Liver (tissue), 9 donors: ENCODE data around the gene TTYH1. TPM values are rescaled to one million over a fixed set of nuclear protein-coding genes. Genes with fewer than 3 reads are reported as not detected.

Source experiments
- DNase-seq: peaks from one replicate; pipeline ENCODE4 v3.0.0-alpha.2; 2017; ENCODE audit warnings: low spot score
- H3K27ac ChIP-seq, 2 donors: one replicate each; pipeline ENCODE4 v1.7.0; 2013; ENCODE audit warnings: inconsistent platforms in 2 of 2, low read length in 2 of 2, control low read depth in 1 of 2, low read depth in 1 of 2, mild to moderate bottlenecking in 1 of 2
- H3K27me3 ChIP-seq, 4 donors: one replicate each; pipeline versions ENCODE4 v1.6.1 to v1.7.0; 2013; ENCODE audit warnings: low read length in 3 of 4, inconsistent platforms in 1 of 4, mild to moderate bottlenecking in 1 of 4, moderate library complexity in 1 of 4; ENCODE audit not compliant: control insufficient read depth in 4 of 4, insufficient read depth in 4 of 4
- H3K36me3 ChIP-seq, 4 donors: one replicate each; pipeline versions ENCODE4 v1.6.1 to v1.7.0; 2013; ENCODE audit warnings: low read length in 3 of 4, mild to moderate bottlenecking in 3 of 4, low read depth in 1 of 4, moderate library complexity in 1 of 4; ENCODE audit not compliant: control insufficient read depth in 4 of 4, insufficient read depth in 3 of 4
- H3K4me1 ChIP-seq, 4 donors: one replicate each; pipeline versions ENCODE4 v1.6.1 to v1.7.0; 2013; ENCODE audit warnings: low read length in 3 of 4, mild to moderate bottlenecking in 3 of 4, moderate library complexity in 1 of 4; ENCODE audit not compliant: control insufficient read depth in 4 of 4, insufficient read depth in 4 of 4
- H3K4me3 ChIP-seq, 3 donors: one replicate each; pipeline versions ENCODE4 v1.6.1 to v1.7.0; 2013; ENCODE audit warnings: low read length in 3 of 3, control low read depth in 1 of 3, low read depth in 1 of 3, mild to moderate bottlenecking in 1 of 3
- H3K9ac ChIP-seq, 2 donors: one replicate each; pipeline ENCODE4 v1.7.0; 2013; ENCODE audit warnings: low read length in 2 of 2, mild to moderate bottlenecking in 2 of 2, moderate library complexity in 2 of 2, control low read depth in 1 of 2, low read depth in 1 of 2
- H3K9me3 ChIP-seq, 4 donors: one replicate each; pipeline versions ENCODE4 v1.6.1 to v1.7.0; 2013; ENCODE audit warnings: low read length in 3 of 4; ENCODE audit not compliant: control insufficient read depth in 4 of 4
- EGR1 ChIP-seq, 2 donors: IDR thresholded peaks; 2 replicates each; pipeline ENCODE4 v1.6.1; 2016 to 2018; ENCODE audit warnings: antibody characterized with exemption in 2 of 2, low read depth in 2 of 2
- FOXA1 ChIP-seq: IDR thresholded peaks from 2 replicates; pipeline ENCODE4 v1.6.1; 2016; ENCODE audit warnings: antibody characterized with exemption
- GABPA ChIP-seq, 2 donors: IDR thresholded peaks in 1 of 2; conservative IDR thresholded peaks in 1 of 2; 2 replicates each; pipeline ENCODE4 v1.6.1; 2016; ENCODE audit warnings: antibody characterized with exemption in 2 of 2, mild to moderate bottlenecking in 1 of 2, moderate library complexity in 1 of 2
- HNF4A ChIP-seq, 2 donors: conservative IDR thresholded peaks; 2 replicates each; pipeline ENCODE4 v1.6.1; 2016; ENCODE audit warnings: antibody characterized with exemption in 2 of 2, mild to moderate bottlenecking in 2 of 2
- HNF4G ChIP-seq: IDR thresholded peaks from 2 replicates; pipeline ENCODE4 v1.6.1; 2016; ENCODE audit warnings: antibody characterized with exemption
- JUND ChIP-seq, 2 donors: IDR thresholded peaks; 2 replicates each; pipeline ENCODE4 v1.6.1; 2016; ENCODE audit warnings: antibody characterized with exemption in 2 of 2
- MAX ChIP-seq: IDR thresholded peaks from 2 replicates; pipeline ENCODE4 v1.6.1; 2016; ENCODE audit warnings: antibody characterized with exemption
- NR2F2 ChIP-seq: IDR thresholded peaks from 2 replicates; pipeline ENCODE4 v1.6.1; 2016; ENCODE audit warnings: antibody characterized with exemption
- REST ChIP-seq: IDR thresholded peaks from 2 replicates; pipeline ENCODE4 v1.6.1; 2016; ENCODE audit warnings: antibody characterized with exemption, mild to moderate bottlenecking
- TAF1 ChIP-seq: conservative IDR thresholded peaks from 2 replicates; pipeline ENCODE4 v1.6.1; 2016; ENCODE audit warnings: antibody characterized with exemption, mild to moderate bottlenecking
- YY1 ChIP-seq: IDR thresholded peaks from 2 replicates; pipeline ENCODE4 v1.6.1; 2016; ENCODE audit warnings: antibody characterized with exemption, mild to moderate bottlenecking
- WGBS: extraction: QIAGEN DNeasy Blood & Tissue Kit; methylation state at CpG from one replicate; pipeline ENCODE4 v1.1.7; 2013; 5-methylcytosine and 5-hydroxymethylcytosine counted together
- polyA plus RNA-seq, 2 donors: library from polyadenylated mRNA; stranded (reverse) in 1 of 2; unstranded in 1 of 2; fragments of 200-250 nt in 1 of 2; fragments of >200 nt in 1 of 2; fragmentation: Nextera tagmentation in 1 of 2; extraction: Ambion mirVana in 1 of 2; gene quantifications; one replicate each; pipeline versions ENCODE4 v1.2.1 to v1.2.3, GENCODE V29; 2013 to 2015
- total RNA-seq, 2 donors: library from RNA; depleted of rRNA; stranded (reverse); fragments of >200 nt; gene quantifications; one replicate each; pipeline ENCODE4 v1.2.3, GENCODE V29; 2014
- TF ChIP-seq, protein P1 (sequence below): IDR thresholded peaks from 2 replicates; pipeline ENCODE4 v1.6.1; 2016; ENCODE audit warnings: antibody characterized with exemption
- TF ChIP-seq, protein P2 (sequence below): fragments of 150-350 bp; IDR thresholded peaks from 2 replicates; pipeline ENCODE4 v1.5.1; 2017; ENCODE audit warnings: improper control_type of control experiment, low read depth, low read length; ENCODE audit not compliant: missing input control
- donor health status: healthy.
- donor health status: healthy.
- donor health status: healthy.
- donor health status: healthy.
- donor health status: healthy.

The TTYH1 gene
- total and polyA plus RNA-seq, 4 donors = 0.28 to 1.1 (median 0.61) TPM

- no peak for DNase-seq
- TF ChIP-seq REST (no peak), GABPA (IDR thresholded peaks at IDR 0.05 in 1 of 2, conservative IDR thresholded peaks at IDR 0.05 in 1 of 2) (no peak), EGR1 (IDR thresholded peaks at IDR 0.05; ENCODE audit: low read depth in 2 of 2) (no peak), HNF4G (no peak), MAX (no peak), JUND (IDR thresholded peaks at IDR 0.05) (no peak), YY1 (no peak), FOXA1 (no peak), TAF1 (no peak)
- TF ChIP-seq, protein P1, sequence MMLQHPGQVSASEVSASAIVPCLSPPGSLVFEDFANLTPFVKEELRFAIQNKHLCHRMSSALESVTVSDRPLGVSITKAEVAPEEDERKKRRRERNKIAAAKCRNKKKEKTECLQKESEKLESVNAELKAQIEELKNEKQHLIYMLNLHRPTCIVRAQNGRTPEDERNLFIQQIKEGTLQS = no peak
- TF ChIP-seq, protein P2, sequence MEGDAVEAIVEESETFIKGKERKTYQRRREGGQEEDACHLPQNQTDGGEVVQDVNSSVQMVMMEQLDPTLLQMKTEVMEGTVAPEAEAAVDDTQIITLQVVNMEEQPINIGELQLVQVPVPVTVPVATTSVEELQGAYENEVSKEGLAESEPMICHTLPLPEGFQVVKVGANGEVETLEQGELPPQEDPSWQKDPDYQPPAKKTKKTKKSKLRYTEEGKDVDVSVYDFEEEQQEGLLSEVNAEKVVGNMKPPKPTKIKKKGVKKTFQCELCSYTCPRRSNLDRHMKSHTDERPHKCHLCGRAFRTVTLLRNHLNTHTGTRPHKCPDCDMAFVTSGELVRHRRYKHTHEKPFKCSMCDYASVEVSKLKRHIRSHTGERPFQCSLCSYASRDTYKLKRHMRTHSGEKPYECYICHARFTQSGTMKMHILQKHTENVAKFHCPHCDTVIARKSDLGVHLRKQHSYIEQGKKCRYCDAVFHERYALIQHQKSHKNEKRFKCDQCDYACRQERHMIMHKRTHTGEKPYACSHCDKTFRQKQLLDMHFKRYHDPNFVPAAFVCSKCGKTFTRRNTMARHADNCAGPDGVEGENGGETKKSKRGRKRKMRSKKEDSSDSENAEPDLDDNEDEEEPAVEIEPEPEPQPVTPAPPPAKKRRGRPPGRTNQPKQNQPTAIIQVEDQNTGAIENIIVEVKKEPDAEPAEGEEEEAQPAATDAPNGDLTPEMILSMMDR = no peak
- Histone ChIP-seq H3K27me3 (peaks cover 0 to 2% (median 0%) of the 10 kb centered on the region in 4 donors), H3K4me1 (no peaks in the 10 kb centered on the region), H3K4me3 (no peak overlapping the region), H3K9ac (no peak overlapping the region), H3K9me3 (peaks cover 0 to 2% (median 0%) of the 10 kb centered on the region in 4 donors), H3K36me3 (no peaks in the 10 kb centered on the region), H3K27ac (no peak overlapping the region)
- WGBS = 79% methylated on average over 8 of the region's 8 CpGs
Observed at GRCh38 chr19:54403054-54403453, 12.2 kb upstream of the TTYH1 start.

GRCh38 chr19:54405628-54406027, 9.6 kb upstream of the TTYH1 start:
- no peaks in the 10 kb centered on the region for H3K36me3 ChIP-seq
- H3K9me3 ChIP-seq = no peaks in the 10 kb centered on the region
- TF ChIP-seq, protein P1 = no peak
- TF ChIP-seq NR2F2 = no peak
- TF ChIP-seq GABPA (IDR thresholded peaks at IDR 0.05 in 1 of 2, conservative IDR thresholded peaks at IDR 0.05 in 1 of 2) = no peak
- TF ChIP-seq, protein P2 = no peak
- no peak for TF ChIP-seq HNF4A (conservative IDR thresholded peaks at IDR 0.05)
- no peak overlapping the region for H3K9ac ChIP-seq
- H3K4me1 ChIP-seq = no peaks in the 10 kb centered on the region
- no peak for DNase-seq
- no peak overlapping the region for H3K27ac ChIP-seq
- H3K4me3 ChIP-seq = no peak overlapping the region
- H3K27me3 ChIP-seq = peaks cover 0 to 2% (median 0%) of the 10 kb centered on the region in 4 donors
